Esophagus muscularis mucosa (tissue), 4 donors: ENCODE measurements around the gene MAD1L1. TPM values are rescaled to one million over a fixed set of nuclear protein-coding genes. Genes with fewer than 3 reads are reported as not detected.

ENCODE experiments used
- DNase-seq: peaks from one replicate; pipeline ENCODE4 v3.0.0-alpha.2; 2017; ENCODE audit errors: extremely low spot score
- H3K27ac ChIP-seq, 4 donors: fragments of 200-600 bp; sonication (generic); replicated peaks in 1 of 4; 1 replicate in 3 of 4; 2 replicates in 1 of 4; pipeline ENCODE4 v1.5.1; 2016 to 2019; ENCODE audit warnings: mild to moderate bottlenecking in 1 of 4
- H3K27me3 ChIP-seq, 4 donors: fragments of 200-600 bp; sonication (generic); one replicate each; pipeline versions ENCODE4 v1.5.1 to v1.6.0; 2016 to 2019
- H3K36me3 ChIP-seq, 4 donors: fragments of 200-600 bp; sonication (generic); one replicate each; pipeline ENCODE4 v1.5.1; 2016 to 2019
- H3K4me1 ChIP-seq, 4 donors: fragments of 200-600 bp; sonication (generic); one replicate each; pipeline ENCODE4 v1.5.1; 2016 to 2019
- H3K4me3 ChIP-seq, 4 donors: fragments of 200-600 bp; sonication (generic); 1 replicate in 2 of 4; 2 replicates in 2 of 4; pipeline ENCODE4 v1.5.1; 2016 to 2019; ENCODE audit warnings: mild to moderate bottlenecking in 4 of 4, moderate library complexity in 1 of 4
- H3K9me3 ChIP-seq, 4 donors: fragments of 200-600 bp; sonication (generic); 1 replicate in 3 of 4; 2 replicates in 1 of 4; pipeline ENCODE4 v1.5.1; 2016 to 2019
- EP300 ChIP-seq: sonication (generic); formaldehyde crosslinking; IDR thresholded peaks from one replicate; pipeline ENCODE4 v1.6.1; 2017; ENCODE audit warnings: antibody characterized with exemption
- POLR2A ChIP-seq: fragments of 450-650 bp; IDR thresholded peaks from one replicate; pipeline ENCODE4 v1.6.1; 2017; ENCODE audit warnings: antibody characterized with exemption, moderate library complexity, mild to moderate bottlenecking, low read depth
- POLR2AphosphoS5 ChIP-seq, 2 donors: sonication (generic); formaldehyde crosslinking; IDR thresholded peaks; one replicate each; pipeline ENCODE4 v1.6.1; 2017; ENCODE audit warnings: antibody characterized with exemption in 2 of 2
- WGBS: methylation state at CpG from one replicate; pipeline ENCODE4 v1.1.5; 2018; 5-methylcytosine and 5-hydroxymethylcytosine counted together
- intact Hi-C: fragments of 100-400 bp; cut with DNase I; formaldehyde crosslinking; loops from one replicate; pipeline ENCODE4 v1.15.1; 2023
- total RNA-seq, 4 donors: library from RNA; depleted of rRNA; stranded (reverse); fragments of >200 nt; gene quantifications; one replicate each; pipeline versions ENCODE4 v1.1.0 to v1.2.1, GENCODE V29; 2016
- TF ChIP-seq, protein P1 (sequence below), 3 experiments: fragments of 200-600 bp in 2 of 3; fragments of 450-650 bp in 1 of 3; sonication (generic) in 2 of 3; IDR thresholded peaks; one replicate each; pipeline ENCODE4 v1.5.1; 2017 to 2019; ENCODE audit warnings: antibody characterized with exemption in 3 of 3, mild to moderate bottlenecking in 2 of 3, moderate library complexity in 1 of 3

The MAD1L1 gene
- total RNA-seq, 4 donors from 2014 or later: 22.2 to 33.1 (median 29.5) TPM

DNA sequence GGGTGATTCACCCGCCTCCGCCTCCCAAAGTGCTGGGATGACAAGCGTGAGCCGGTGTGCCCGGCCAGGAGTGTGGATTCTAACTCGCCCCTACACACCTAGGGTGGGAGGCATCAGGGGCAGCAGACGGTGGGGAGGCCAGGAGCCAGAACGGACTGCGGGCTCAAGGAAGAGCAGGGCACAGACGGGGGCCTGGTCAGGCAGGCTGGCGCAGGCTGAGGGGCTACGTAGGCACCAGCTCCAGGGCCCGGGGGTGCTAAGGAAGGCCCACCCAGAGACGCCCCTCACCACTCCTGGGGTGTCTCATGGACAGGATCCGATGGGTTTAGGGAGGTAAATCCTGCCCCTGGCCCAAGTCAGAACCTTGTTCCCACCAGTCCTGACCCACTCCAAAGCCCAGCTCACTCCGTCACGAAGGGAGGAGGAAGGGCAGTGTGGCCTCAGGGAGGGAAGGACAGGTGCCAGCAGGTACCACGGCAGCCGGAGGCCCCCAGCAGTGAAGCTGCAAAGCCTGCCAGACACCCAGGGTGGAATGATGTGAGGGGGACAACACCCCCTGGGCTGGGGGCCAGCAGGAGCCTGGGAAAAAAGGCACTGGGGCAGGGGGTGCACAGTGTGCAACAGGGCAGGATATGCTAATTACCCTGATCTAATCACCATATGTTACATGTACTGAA, 251.4 kb downstream of the MAD1L1 start:
- DNase-seq: no peak
- H3K27ac ChIP-seq: no peak overlapping the region
- TF ChIP-seq POLR2A: no peak
- no peak for TF ChIP-seq EP300
- TF ChIP-seq, protein P1, sequence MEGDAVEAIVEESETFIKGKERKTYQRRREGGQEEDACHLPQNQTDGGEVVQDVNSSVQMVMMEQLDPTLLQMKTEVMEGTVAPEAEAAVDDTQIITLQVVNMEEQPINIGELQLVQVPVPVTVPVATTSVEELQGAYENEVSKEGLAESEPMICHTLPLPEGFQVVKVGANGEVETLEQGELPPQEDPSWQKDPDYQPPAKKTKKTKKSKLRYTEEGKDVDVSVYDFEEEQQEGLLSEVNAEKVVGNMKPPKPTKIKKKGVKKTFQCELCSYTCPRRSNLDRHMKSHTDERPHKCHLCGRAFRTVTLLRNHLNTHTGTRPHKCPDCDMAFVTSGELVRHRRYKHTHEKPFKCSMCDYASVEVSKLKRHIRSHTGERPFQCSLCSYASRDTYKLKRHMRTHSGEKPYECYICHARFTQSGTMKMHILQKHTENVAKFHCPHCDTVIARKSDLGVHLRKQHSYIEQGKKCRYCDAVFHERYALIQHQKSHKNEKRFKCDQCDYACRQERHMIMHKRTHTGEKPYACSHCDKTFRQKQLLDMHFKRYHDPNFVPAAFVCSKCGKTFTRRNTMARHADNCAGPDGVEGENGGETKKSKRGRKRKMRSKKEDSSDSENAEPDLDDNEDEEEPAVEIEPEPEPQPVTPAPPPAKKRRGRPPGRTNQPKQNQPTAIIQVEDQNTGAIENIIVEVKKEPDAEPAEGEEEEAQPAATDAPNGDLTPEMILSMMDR (IDR thresholded peaks at IDR 0.05): no peak
- TF ChIP-seq POLR2AphosphoS5 (IDR thresholded peaks at IDR 0.05): no peak
- H3K4me3 ChIP-seq: no peak overlapping the region
- no peaks in the 10 kb centered on the region for H3K4me1 ChIP-seq
- no peaks in the 10 kb centered on the region for H3K27me3 ChIP-seq
- H3K9me3 ChIP-seq: no peaks in the 10 kb centered on the region
- WGBS: 92% methylated on average over 19 of the region's 19 CpGs
- intact Hi-C loops: no loop called here
- peaks cover 0 to 50% (median 18%) of the 10 kb centered on the region in 4 donors for H3K36me3 ChIP-seq

DNA sequence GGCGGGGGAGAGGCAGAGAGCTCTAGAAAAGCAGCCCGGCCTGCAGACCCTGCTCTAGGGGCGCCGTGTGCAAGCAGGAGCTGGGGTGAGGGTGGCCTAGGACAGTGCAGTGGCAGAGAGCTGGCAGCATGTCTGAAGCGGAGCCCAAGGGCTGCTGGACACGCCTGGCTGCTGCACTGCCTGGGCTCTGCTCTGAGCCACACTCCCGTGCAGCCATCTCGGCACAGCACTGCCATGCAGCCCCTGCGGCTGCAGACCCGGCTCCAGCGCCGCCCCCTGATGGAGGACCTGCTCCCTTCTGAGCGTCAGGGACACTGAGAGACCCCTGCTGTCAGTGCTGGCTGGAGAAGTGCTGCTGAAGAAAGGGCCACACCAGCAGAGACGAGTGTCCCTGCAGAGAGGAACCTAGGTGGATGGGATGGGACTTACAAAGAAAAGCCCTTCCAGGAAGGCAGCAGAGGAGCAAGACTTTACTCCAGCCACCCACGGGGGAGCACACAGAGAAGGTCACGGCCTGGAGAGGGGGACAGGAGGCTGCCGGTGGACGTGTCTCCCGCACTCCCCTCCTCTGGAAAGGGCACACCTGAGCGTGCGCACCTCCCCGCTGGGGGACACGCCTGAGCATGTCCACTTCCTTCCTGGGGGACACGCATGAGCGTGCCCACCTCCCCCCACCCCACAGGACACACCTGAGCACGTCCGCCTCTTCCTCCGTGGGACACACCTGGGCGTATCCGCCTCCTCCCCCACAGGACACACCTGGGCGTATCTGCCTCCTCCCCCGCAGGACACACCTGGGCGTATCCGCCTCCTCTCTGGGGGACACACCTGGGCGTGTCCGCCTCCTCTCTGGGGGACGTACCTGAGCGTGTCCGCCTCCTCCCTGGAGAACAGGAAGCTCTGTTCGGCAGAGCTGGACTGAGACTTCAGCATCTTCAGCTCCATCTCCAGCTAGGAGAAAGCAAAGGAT, 252.9 kb downstream of the MAD1L1 start:
- no peak overlapping the region for H3K27ac ChIP-seq
- intact Hi-C loops: no loop called here
- no peak for DNase-seq
- TF ChIP-seq, protein P1 (IDR thresholded peaks at IDR 0.05): no peak
- TF ChIP-seq POLR2A: no peak
- TF ChIP-seq POLR2AphosphoS5 (IDR thresholded peaks at IDR 0.05): no peak
- no peak for TF ChIP-seq EP300
- no peaks in the 10 kb centered on the region for H3K27me3 ChIP-seq
- no peak overlapping the region for H3K4me3 ChIP-seq
- WGBS: 90% methylated on average over 27 of the region's 40 CpGs
- no peaks in the 10 kb centered on the region for H3K9me3 ChIP-seq
- peaks cover 0 to 53% (median 22%) of the 10 kb centered on the region in 4 donors for H3K36me3 ChIP-seq
- H3K4me1 ChIP-seq: no peaks in the 10 kb centered on the region

DNA sequence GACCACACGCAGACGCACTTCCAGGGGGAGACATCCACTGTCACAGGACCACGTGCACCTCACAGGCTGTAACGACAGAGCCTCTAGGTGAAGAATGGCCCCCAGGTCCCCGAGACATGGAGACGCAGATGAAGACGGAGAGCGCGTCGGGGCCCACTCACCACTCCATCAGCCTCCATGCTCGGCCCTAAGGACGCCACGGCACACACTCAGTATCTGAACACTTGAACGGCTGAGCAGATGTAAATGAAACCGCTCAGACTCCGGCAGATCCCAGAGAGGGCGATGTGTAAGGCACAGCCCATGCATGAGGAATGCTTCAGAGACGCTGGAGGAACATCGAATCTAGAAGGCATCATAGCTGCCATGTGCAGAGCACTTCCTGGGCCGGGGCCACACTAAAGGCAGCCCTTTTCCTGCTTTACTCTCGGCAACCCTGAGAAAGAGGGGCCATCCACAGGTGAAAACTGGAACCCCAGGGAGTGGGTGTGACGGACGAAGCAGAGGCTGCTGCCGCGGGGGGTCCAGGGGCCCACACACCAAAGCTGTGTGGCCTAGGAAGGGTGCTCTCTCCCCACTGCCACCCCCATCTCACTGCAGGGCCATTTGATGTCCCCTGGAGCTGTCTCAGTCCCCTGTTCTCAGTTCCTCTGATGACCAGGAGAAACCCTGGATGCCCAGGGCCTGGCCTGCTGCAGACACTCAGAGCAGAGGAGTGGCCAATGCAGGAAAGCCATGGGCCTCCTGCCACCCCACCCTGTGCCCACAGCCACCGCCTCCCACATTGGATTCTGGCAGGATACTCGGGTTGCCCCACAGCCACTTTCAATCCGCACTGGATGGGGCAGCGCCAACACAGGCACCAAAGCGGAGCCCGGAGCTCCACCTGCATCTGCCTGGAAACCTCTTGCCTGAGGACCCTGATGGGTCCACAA, 253.8 kb downstream of the MAD1L1 start:
- no peak overlapping the region for H3K4me3 ChIP-seq
- TF ChIP-seq, protein P1 (IDR thresholded peaks at IDR 0.05): no peak
- TF ChIP-seq EP300 (no peak), POLR2A (no peak), POLR2AphosphoS5 (IDR thresholded peaks at IDR 0.05) (no peak)
- DNase-seq: no peak
- WGBS: 98% methylated on average over 25 of the region's 31 CpGs
- no peak overlapping the region for H3K27ac ChIP-seq
- intact Hi-C loops: no loop called here
- no peaks in the 10 kb centered on the region for H3K9me3 ChIP-seq
- H3K36me3 ChIP-seq: peaks cover 0 to 53% (median 22%) of the 10 kb centered on the region in 4 donors
- H3K4me1 ChIP-seq: no peaks in the 10 kb centered on the region
- no peaks in the 10 kb centered on the region for H3K27me3 ChIP-seq

DNA sequence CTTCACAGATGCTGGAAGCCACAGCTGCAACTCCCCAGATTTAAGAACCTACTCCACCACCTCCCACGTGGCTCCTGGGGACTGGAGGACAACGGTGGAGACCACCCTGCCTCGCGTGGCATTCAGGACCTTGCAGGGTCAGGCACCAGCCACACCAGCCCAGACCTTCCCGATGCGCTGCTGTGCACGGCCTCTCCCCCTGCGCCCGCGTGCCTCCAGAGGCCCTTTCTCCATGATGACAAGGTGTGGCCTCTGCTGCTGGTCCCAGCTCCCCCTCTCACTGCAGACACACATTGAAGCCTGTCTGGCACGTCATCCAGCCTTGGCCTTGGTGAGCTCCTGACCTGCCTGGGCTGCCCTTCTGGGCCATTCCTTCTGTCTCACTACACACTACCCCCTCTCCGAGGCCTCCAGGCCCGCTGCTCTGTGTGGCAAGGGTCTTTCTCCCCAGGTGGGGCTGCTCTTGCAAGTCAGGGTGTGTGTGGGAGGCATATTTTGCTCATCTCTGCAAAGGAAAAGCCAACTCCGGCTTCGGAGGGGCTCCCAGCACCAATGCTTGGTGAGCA, 254.8 kb downstream of the MAD1L1 start:
- no peaks in the 10 kb centered on the region for H3K9me3 ChIP-seq
- 89% methylated on average over 10 of the region's 15 CpGs for WGBS
- H3K27me3 ChIP-seq: no peaks in the 10 kb centered on the region
- TF ChIP-seq EP300 (no peak), POLR2A (no peak), POLR2AphosphoS5 (IDR thresholded peaks at IDR 0.05) (no peak)
- TF ChIP-seq, protein P1 (IDR thresholded peaks at IDR 0.05): no peak
- H3K27ac ChIP-seq: no peak overlapping the region
- no peak overlapping the region for H3K4me3 ChIP-seq
- peaks cover 0 to 53% (median 25%) of the 10 kb centered on the region in 4 donors for H3K36me3 ChIP-seq
- H3K4me1 ChIP-seq: no peaks in the 10 kb centered on the region
- intact Hi-C loops: no loop called here
- no peak for DNase-seq
